Activated CD4-positive, alpha-beta T cell treated with anti-CD3 and anti-CD28 coated beads, Interleukin-10, Interleukin-2, amounts not matched to agents 100 ng/mL and 50 ng/mL, durations not matched to agents 16 hours and 8 hours (primary cell): Measurements from ENCODE around the gene GALNT4.
A peak's percentile ranks its signal among the peaks of the same experiment; 100 is the strongest.

Experiments used
- DNase-seq: peaks from one replicate; pipeline ENCODE4 v3.0.0-alpha.2; 2020

Gene GALNT4

GRCh38 chr12:89528434-89528833 lies 3.8 kb upstream of the GALNT4 start:
- no peak for DNase-seq

GRCh38 chr12:89525824-89526770 lies 1.5 kb upstream of the GALNT4 start, which contains the start of gene POC1B:
POC1B (minus strand) TSS chr12:89526047; CDS start chr12:89525895, 152 bp downstream.
- DNase-seq = peak; percentile 85

DNA sequence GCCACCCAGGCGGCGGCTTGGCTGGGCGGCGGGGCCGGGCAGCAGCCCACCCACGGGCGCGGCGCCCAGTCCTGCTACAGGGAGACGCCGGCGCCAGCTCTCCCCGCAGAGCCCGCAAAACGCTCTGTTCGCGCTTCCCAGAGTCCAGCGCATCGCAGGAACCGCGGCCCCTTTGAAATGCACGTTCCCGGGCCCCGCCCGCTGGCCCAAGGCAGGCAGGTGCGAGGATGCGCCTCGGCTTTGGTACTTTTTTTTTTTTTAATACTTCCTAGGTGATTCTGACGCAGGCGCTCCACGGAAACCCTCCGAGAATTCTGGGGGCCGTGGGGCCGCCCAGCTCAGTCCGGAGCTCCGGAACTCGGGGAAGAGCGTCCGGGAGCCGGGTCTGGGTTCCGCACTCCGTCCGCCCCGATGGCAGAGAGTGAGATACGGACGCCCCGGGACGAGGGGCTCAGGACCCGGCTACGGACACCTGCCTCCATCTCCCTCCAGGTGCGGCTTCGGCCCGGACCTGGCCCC lies 768 bp upstream of the GALNT4 start:
- peak; percentile 56 for DNase-seq

- DNase-seq = no peak
Observed at GRCh38 chr12:89523843-89524540, 604 bp downstream of the GALNT4 start.

DNA sequence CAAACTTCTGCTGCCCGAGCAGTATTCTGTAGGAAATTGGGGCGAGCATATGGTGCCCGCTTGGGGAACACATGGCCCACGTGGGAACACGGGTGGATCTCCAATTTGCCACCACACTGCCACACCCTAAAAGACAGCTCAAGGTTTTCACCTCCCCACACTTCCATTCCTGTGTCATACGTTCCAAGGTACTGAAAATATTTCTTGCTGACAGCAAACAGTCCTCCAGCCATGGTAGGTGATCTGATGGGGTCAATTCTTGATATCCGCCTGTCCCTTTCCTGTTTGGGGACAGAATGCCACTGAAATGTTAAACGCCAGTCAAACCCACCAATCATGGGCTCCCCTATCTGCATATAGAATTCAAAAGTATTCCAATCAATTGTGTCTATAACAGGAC lies 1.2 kb downstream of the GALNT4 start:
- DNase-seq = no peak

DNA sequence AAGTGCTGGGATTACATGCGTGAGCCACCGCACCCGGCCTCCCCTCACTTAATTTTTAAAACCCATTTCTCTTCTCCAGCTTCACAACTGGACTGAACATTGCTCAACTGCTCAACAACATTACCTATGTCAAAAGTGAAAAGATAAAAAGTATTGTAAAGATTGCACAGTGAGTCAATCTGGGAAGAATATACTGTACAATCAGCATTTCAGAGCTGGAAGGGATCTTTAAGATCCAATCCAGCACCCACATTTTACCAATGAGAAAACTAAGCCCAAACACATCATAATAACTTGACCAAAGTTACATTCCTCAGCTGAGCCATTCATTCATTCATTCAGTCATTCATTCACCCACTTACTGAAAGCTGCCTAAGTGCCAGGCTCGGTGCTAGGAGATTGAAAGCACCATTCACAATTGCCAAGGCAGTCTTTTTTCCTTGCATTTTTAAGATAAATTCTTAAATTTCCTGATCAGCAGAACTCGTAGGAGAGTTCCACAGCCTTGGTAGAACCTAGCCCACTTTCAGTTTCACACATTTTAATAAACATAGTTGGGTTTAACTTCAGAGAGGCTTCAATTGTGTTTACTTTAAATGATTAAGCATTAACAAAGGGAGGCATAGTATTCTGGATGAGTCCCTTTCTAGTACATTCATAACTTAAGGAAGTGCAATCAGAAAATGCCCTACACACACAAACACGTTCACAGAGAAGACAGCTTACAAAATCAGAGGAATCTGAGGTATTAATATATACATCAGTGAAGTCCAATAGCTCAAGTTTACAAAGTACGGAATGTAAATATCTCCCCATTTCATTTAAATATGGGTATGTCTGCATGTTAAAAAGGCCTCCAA lies 3.0 kb downstream of the GALNT4 start:
- DNase-seq = no peak

GRCh38 chr12:89517720-89518119 lies 6.9 kb downstream of the GALNT4 start:
- DNase-seq = no peak

DNA sequence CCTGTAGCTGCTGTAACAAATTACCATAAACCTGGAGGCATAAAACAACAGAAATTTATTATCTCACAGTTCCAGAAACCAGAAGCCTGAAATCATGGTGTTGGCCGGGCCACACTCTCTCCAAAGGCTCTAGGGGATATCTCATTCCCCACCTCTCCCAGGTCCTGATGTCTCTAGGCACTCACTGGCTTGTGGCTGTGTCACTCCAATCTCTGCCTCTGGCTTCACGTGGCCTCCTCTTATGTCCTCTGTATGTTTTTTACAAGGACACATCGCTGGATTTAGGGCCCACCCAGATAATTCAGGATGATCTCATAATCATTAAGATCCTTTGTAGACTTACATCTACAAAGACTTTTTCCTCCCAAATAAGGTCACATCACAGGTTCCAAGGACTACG lies 8.0 kb downstream of the GALNT4 start:
- no peak for DNase-seq

DNA sequence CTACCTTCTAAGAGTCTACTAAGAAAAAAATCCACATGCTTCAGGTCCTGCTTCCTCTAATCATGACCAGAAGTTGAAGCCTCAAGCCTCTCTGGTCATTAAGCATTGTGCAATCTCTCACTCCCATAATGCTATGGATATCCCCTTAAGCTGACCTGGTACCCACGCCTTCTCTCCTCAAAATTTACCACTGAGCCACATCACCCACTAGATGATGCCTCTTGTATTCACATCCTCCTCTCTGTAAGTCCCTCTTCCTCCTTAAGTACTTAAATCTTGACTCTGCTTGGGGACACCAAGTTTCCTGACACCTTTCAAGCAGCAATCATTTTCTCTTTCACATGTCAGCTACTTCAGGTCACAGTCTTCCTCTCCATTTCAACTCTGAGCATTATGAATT lies 9.8 kb downstream of the GALNT4 start:
- peak; percentile 46 for DNase-seq

DNA sequence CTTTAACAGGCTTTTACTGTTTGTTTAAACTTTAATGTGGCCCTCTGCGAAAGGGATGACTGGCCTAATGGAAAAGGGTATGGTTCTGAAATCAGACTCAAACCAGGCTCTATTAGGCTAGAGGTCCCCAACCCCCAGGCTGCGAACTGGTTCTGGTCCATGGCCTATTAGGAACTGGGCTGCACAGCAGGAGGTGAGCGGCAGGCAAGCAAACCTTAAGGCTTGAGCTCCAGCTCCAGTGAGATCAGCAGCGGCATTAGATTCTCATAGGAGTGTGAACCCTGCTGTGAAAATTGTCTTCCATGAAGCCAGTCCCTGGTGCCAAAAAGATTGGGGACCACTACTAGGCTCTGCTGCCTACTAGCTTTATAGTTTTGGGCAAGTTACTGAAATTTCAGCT lies 11.1 kb downstream of the GALNT4 start:
- no peak for DNase-seq

DNA sequence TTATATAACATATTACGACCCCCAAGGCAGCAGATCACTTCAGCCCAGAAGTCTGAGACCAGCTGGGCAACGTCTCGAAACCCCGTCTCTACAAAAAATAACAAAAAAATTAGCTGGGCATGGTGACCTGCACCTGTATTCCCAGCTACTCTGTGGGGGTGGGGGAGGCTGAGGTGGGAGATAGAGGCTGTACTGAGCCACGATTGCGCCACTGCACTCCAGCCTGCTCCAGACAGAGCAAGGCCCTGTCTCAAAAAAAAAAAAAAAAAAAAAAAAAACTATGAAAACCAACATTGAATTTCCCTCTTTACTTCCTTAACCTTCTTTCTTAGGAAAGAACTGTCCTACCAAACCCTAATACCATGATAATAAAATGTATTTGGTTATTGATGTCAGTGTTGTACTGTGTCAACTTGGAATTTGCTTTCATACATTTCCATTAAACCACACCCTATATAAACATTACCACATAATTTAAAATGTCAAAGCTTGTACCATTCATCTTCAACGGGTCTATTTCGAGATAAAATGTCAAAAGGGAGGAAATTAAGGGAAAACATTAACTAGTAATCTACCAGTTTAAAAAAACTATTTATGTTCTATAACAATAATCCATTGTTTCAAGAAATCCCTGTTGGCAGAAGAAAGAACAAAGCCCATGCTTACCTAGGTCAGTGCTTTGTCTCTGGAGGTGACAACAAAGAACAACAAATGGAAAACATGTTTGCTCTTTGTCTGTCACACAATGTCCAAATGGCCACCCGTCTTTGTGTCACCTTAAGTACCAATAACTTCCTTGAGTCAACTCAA lies 17.4 kb downstream of the GALNT4 start:
- no peak for DNase-seq

DNA sequence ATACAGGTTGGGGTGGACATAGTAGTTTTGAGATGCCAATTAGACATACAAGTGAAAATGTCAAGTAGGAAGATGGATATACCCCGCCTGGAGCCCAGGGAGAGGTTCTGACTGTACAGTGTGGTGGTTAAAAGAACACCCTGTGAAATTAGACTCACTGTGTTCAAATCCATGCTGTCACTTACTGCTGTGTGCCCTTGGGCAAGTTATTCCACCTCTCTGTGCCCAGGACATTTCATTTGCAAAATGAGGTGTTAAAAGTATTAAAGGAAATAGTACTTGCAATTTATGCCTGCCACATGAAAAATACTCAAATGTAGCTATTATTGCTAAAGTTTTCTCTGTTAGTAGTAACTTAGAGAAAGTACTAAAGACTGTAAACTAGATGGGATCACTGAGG lies 18.5 kb downstream of the GALNT4 start:
- DNase-seq = no peak

- DNase-seq = no peak
Observed at GRCh38 chr12:89504560-89505346, 19.8 kb downstream of the GALNT4 start.

DNA sequence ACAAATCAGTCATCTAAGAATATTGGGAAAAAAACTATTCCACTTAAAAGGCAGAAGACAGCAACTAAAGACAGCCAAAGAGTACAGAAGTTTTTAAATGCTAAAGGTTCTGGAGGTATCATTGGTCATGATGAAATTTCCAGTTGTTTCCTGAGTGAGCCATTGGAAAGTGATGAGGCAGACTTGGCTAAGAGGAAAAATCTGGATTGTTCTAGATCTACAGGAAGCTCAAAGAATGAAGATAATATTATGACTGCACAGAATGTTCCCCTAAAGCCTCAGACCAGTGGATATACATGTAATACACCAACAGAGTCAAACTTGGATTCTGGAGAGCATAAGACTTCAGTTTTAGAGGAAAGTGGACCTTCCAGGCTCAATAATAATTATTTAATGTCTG lies 22.8 kb downstream of the GALNT4 start:
- DNase-seq = no peak

DNA sequence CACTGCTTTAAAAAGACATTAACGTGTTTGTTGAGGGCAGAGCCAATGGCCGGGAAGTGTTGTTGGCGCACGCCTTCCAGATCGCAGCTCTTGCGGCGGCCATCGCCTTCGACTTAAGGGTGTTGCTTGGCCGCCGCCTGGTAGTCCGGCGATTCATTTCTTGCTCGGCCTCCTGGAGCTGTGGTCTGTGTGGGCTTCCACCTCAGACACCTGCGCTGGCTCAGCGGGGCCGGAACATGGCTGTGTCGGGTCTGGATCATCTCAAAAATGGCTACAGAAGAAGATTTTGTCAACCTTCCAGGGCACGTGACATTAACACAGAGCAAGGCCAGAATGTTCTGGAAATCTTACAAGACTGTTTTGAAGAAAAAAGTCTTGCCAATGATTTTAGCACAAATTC lies 24.7 kb downstream of the GALNT4 start:
- DNase-seq = no peak

DNA sequence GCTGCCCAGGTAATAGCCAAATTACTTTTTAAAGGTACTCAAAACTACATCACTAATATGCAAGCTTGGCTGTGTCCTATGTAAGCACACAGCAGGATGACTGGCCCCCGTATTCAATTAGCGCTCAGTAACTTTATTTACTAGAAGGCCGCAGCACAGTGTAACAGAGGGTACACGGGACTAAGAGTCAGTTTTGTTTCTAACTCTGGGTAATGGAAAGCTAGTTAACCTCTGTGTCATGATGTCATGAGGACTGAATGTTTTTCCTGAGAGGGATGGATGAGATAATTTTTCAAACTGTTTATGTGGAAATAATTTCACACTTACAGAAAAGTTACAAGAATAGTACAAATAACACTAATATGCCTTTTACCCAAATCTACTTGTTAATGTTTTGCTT lies 27.1 kb downstream of the GALNT4 start:
- no peak for DNase-seq

DNA sequence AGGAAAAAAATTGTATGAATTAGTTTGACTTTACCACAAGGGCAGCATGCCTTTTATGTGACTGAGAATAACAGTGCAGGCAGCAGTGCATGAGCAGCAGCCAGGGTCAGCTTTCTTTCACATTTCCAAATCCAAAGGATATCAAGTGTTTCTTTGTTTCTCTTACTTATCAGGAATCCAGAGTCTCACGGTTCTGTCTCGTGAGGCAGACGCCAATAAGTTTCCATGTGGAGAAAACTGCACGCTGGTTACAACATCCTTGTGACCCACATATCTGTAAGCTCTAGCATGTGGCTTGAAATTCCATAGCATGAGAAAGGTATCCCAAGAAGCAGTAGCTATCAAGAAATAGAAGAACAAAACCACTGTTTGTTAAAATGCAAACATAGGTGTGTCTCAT lies 27.6 kb downstream of the GALNT4 start:
- DNase-seq = no peak

DNA sequence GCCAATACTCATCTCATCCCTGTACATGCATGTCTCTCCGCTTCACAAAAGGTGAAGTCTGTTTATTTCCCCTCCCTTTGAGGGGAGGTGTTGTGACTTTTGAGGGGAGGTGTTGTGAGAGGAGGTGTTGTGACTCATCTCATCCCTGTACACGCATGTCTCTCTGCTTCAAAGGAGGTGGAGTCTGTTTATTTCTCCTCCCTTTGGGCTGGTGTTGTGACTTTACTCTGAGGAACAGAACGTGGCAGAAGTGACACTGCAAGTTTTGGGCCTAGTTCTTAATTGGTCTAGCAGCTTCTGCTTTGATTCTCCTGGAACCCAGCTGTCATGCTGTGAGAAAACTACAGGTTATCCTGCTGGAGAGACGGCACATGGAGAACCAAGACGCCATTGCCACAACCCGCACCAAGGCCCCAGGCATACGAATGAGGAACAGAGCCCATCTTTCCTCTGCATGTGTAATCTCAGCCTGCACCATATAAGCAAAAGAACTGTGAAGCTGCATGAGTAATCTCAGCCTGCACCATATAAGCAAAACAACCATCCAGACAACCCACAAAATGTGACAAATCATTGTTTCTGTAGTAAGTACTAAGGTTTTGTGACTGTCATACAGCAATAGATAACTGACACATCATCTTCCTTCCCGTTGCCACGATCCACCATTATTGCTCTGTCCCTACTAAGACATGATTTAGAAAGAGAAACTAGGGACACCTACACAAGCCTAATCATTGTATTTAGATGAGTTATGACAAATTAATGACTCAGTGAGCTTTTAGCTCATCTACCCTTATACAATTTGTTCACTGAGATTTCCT lies 30.0 kb downstream of the GALNT4 start:
- DNase-seq = peak; percentile 89

GRCh38 chr12:89493670-89494302 lies 30.8 kb downstream of the GALNT4 start:
- no peak for DNase-seq

DNA sequence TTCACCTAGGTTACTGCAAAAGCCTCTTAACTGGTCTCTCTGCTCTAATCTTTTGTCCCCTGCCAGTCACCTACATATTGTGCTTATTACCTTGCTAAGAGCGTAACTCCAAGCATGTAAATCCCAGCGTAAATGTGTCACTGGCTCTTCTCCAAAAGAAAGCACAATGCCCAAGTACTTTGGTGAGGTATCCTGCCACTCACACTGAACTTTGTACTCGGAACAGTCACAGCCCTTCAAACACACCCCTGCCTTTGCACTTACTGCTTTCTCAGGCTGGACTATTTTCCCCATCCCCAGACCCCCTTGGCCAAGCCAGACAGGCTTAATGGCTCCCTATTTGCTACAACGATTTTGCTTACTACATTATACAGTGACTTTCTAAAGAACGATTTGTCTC lies 31.7 kb downstream of the GALNT4 start:
- no peak for DNase-seq
